Aorta (tissue), 5 donors: Measurements from ENCODE around the gene HNRNPLL. TPM values are rescaled to one million over a fixed set of nuclear protein-coding genes. Genes with fewer than 3 reads are reported as not detected.

Experiments used
- ATAC-seq: fragments of 200-7000 bp; cut with Tn5 transposase; one replicate; pipeline ENCODE4 v1.9.1; 2022; ENCODE audit warnings: moderate library complexity; ENCODE audit not compliant: low FRiP score
- DNase-seq, 2 donors: peaks; one replicate each; pipeline ENCODE4 v3.0.0-alpha.2; 2020
- H3K27ac ChIP-seq, 2 donors: one replicate each; pipeline ENCODE4 v1.5.1; 2013; ENCODE audit warnings: low read length in 2 of 2, mild to moderate bottlenecking in 2 of 2, moderate library complexity in 2 of 2, control low read depth in 1 of 2, inconsistent platforms in 1 of 2, low read depth in 1 of 2
- H3K27me3 ChIP-seq, 2 donors: one replicate each; pipeline ENCODE4 v1.6.1; 2013; ENCODE audit warnings: control low read depth in 1 of 2, low read length in 1 of 2, mild to moderate bottlenecking in 1 of 2, moderate library complexity in 1 of 2; ENCODE audit not compliant: insufficient read depth in 2 of 2, control insufficient read depth in 1 of 2
- H3K36me3 ChIP-seq, 2 donors: one replicate each; pipeline ENCODE4 v1.6.1; 2013; ENCODE audit warnings: control low read depth in 1 of 2, low read length in 1 of 2, mild to moderate bottlenecking in 1 of 2; ENCODE audit not compliant: insufficient read depth in 2 of 2, control insufficient read depth in 1 of 2
- H3K4me1 ChIP-seq, 2 donors: one replicate each; pipeline ENCODE4 v1.6.1; 2013; ENCODE audit warnings: low read length in 2 of 2, control low read depth in 1 of 2, mild to moderate bottlenecking in 1 of 2, moderate library complexity in 1 of 2; ENCODE audit not compliant: insufficient read depth in 2 of 2, control insufficient read depth in 1 of 2
- H3K4me3 ChIP-seq, 2 donors: one replicate each; pipeline ENCODE4 v1.5.1; 2013; ENCODE audit warnings: low read length in 2 of 2, control low read depth in 1 of 2, mild to moderate bottlenecking in 1 of 2
- H3K9me3 ChIP-seq: one replicate; pipeline ENCODE4 v1.6.1; 2013; ENCODE audit warnings: mild to moderate bottlenecking, low read length; ENCODE audit not compliant: control insufficient read depth
- WGBS, 2 donors: extraction: QIAGEN DNeasy Blood & Tissue Kit; methylation state at CpG; one replicate each; pipeline ENCODE4 v1.1.7; 2013; 5-methylcytosine and 5-hydroxymethylcytosine counted together
- intact Hi-C, 2 donors: fragments of 100-400 bp; cut with DNase I; formaldehyde crosslinking; loops; one replicate each; pipeline versions ENCODE4 v1.14.2 to v1.15.0; 2022
- polyA plus RNA-seq, 2 donors: library from polyadenylated mRNA; stranded (reverse); fragments of 200-250 nt; gene quantifications; one replicate each; pipeline ENCODE4 v1.2.3, GENCODE V29; 2013
- total RNA-seq, 2 donors: library from RNA; stranded (reverse); fragmentation: NEBNext Ultra II Directional; extraction: Animal tissue kit (Norgen Biotek cat#: 25700); gene quantifications; one replicate each; pipeline ENCODE4 v1.2.1, GENCODE V29; 2021
- donor health status: healthy with polysubstance abuse.
- donor health status: Bipolar disorder and iron deficiency.
- donor health status: DM: no; HTN: no; CAD: no.
- donor health status: DM: no; HTN: no; CAD: no.
- donor health status: DM: yes; HTN: yes; CAD: no.

Gene HNRNPLL
- total and polyA plus RNA-seq, 4 donors = 15.9 to 65.2 (median 40.2) TPM

GRCh38 chr2:38580115-38580636 lies 22.6 kb downstream of the HNRNPLL start:
- ATAC-seq (no peak), DNase-seq (no peak)
- 71 to 77% methylated on average over 2 of the region's 2 CpGs for WGBS, 2 donors
- H3K4me1 ChIP-seq = peaks cover 0 to 2% of the 10 kb centered on the region in 2 donors
- peaks cover 3% of the 10 kb centered on the region in 2 donors for H3K36me3 ChIP-seq
- no peak overlapping the region for H3K4me3 ChIP-seq
- intact Hi-C loops = loop anchor here (5.0 to 10.0 kb wide), 3 partner anchors 142 to 265 kb away; no protein-coding TSS in a partner anchor
- no peaks in the 10 kb centered on the region for H3K27me3 ChIP-seq
- H3K9me3 ChIP-seq = no peaks in the 10 kb centered on the region
- no peak overlapping the region for H3K27ac ChIP-seq

- DNase-seq = no peak
- no peak overlapping the region for H3K4me3 ChIP-seq
- WGBS, 2 donors = 78 to 84% methylated on average over 5 of the region's 5 CpGs
- no peak for ATAC-seq
- no peaks in the 10 kb centered on the region for H3K4me1 ChIP-seq
- H3K27me3 ChIP-seq = no peaks in the 10 kb centered on the region
- intact Hi-C loops = loop anchor here in 1 of 2 donors (10.0 kb wide), 1 partner anchor 264 kb away; no protein-coding TSS in a partner anchor
- no peak overlapping the region for H3K27ac ChIP-seq
- no peaks in the 10 kb centered on the region for H3K9me3 ChIP-seq
- peaks cover 3% of the 10 kb centered on the region in 2 donors for H3K36me3 ChIP-seq
Observed at GRCh38 chr2:38578832-38579231, 23.9 kb downstream of the HNRNPLL start.

DNA sequence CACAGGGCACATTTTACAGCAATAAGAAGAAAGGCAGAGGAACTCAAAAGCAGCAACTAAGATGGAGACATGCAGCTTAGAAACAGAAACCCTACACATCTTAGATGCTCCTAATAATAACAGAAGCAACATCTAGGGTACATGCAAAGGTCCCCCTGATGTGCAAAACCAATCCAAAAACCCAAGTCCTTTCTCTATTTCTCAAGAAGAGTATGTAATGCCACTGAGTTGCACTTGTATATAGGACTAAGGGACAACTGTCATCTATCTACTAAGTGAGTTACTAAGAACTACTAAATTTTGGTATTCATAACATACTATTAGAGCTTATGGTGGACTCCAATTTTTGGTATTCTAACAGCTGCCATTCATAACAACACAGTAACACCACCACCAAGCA lies 28.4 kb downstream of the HNRNPLL start:
- no peak overlapping the region for H3K4me3 ChIP-seq
- no peak for DNase-seq
- H3K27ac ChIP-seq = no peak overlapping the region
- H3K4me1 ChIP-seq = no peaks in the 10 kb centered on the region
- H3K27me3 ChIP-seq = no peaks in the 10 kb centered on the region
- no peaks in the 10 kb centered on the region for H3K36me3 ChIP-seq
- intact Hi-C loops = loop anchor here in 1 of 2 donors (10.0 kb wide), 1 partner anchor 259 kb away; no protein-coding TSS in a partner anchor
- no peak for ATAC-seq
- no peaks in the 10 kb centered on the region for H3K9me3 ChIP-seq

DNA sequence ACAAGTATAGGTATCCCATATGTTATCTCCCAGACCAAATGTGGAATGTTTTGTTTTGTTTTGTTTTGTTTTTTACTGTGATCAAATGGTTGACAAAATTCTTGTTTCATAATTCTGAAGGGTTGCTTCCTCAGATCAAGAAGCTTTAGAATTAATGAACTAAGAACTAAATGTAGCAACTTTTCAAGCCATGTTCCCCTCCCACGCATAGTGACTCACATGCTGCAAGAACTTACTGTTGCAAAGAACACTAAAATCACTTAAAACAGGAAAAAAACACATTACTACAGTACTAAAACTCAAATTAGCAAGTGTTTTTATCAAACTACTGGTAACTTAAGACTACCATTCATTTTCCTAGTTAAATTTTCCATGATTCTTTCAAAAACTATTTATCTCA lies 30.6 kb downstream of the HNRNPLL start:
- DNase-seq = no peak
- ATAC-seq = no peak
- peaks cover 0 to 2% of the 10 kb centered on the region in 2 donors for H3K36me3 ChIP-seq
- intact Hi-C loops = loop anchor here in 1 of 2 donors (10.0 kb wide), 1 partner anchor 257 kb away; no protein-coding TSS in a partner anchor
- no peaks in the 10 kb centered on the region for H3K4me1 ChIP-seq
- no peaks in the 10 kb centered on the region for H3K9me3 ChIP-seq
- no peak overlapping the region for H3K27ac ChIP-seq
- no peak overlapping the region for H3K4me3 ChIP-seq
- no peaks in the 10 kb centered on the region for H3K27me3 ChIP-seq
- WGBS, 2 donors = 19 to 24% methylated on average over 1 of the region's 1 CpG

DNA sequence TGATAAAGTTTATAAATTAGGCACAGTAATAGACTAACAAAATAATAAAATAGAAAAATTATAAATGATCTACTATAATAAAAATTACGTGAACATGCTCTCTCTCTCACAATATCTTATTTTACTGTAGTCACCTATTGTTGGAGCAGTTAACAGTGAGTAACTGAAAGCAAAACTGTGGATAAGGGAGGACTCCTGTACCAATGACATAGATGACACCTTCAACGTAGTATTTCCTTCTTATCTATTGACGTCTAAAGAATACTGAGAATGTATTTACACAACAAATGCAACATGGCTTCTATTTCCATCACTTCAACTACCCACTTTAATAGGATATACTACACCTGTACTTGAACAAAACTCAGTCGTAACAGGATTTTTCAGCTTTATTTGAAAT lies 31.5 kb downstream of the HNRNPLL start:
- Histone ChIP-seq H3K27me3 (no peaks in the 10 kb centered on the region), H3K9me3 (no peaks in the 10 kb centered on the region), H3K36me3 (peaks cover 0 to 2% of the 10 kb centered on the region in 2 donors), H3K4me3 (no peak overlapping the region), H3K4me1 (no peaks in the 10 kb centered on the region), H3K27ac (no peak overlapping the region)
- whole genome bisulfite sequencing, 2 donors = 74 to 80% methylated on average over 4 of the region's 4 CpGs
- DNase-seq (no peak), ATAC-seq (no peak)
- intact Hi-C loops = loop anchor here in 1 of 2 donors (10.0 kb wide), 1 partner anchor 256 kb away; no protein-coding TSS in a partner anchor

DNA sequence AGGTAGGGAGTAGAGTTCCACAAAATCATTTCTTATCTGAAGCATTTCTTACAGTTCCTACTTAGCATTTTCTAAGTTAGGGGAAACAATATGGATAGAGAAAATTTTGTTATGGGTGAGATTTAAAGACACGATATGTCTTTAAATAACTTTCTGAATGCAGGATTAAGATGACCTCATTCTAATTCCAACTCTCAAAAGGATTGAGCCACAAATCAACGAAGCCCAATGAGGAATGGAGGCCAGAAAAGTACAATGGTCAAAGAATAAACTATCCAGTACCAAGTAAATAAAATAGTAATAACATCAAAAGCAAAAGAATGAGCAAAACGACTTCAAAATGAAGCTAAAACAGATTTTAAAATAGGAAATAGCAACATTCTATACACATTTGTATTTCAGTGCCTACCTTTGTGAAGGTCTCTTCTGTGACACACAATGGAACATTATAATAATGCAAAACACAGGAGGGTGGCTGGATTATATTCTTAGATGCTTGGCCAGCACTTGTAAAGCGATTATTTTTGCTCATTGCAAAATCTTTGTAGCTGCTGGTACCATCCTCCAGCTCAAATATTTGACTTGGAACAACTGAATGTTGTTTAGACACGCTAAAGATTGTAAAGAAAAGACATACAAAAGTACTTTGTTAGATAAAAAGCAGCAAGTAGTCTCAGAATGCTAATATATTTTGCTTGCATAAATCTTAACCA lies 33.8 kb downstream of the HNRNPLL start:
- Histone ChIP-seq H3K4me3 (no peak overlapping the region), H3K4me1 (no peaks in the 10 kb centered on the region), H3K27me3 (no peaks in the 10 kb centered on the region), H3K36me3 (peaks cover 0 to 4% of the 10 kb centered on the region in 2 donors), H3K27ac (no peak overlapping the region), H3K9me3 (no peaks in the 10 kb centered on the region)
- no peak for ATAC-seq
- no peak for DNase-seq
- intact Hi-C loops = no loop called here
- 20% methylated on average over 5 of the region's 5 CpGs for WGBS, 2 donors

GRCh38 chr2:38565333-38565732 lies 37.4 kb downstream of the HNRNPLL start:
- no peaks in the 10 kb centered on the region for H3K9me3 ChIP-seq
- 84 to 94% methylated on average over 2 of the region's 2 CpGs for WGBS, 2 donors
- peaks cover 0 to 4% of the 10 kb centered on the region in 2 donors for H3K36me3 ChIP-seq
- DNase-seq = no peak
- H3K4me3 ChIP-seq = no peak overlapping the region
- intact Hi-C loops = no loop called here
- H3K27me3 ChIP-seq = no peaks in the 10 kb centered on the region
- H3K4me1 ChIP-seq = no peaks in the 10 kb centered on the region
- ATAC-seq = no peak
- H3K27ac ChIP-seq = no peak overlapping the region

DNA sequence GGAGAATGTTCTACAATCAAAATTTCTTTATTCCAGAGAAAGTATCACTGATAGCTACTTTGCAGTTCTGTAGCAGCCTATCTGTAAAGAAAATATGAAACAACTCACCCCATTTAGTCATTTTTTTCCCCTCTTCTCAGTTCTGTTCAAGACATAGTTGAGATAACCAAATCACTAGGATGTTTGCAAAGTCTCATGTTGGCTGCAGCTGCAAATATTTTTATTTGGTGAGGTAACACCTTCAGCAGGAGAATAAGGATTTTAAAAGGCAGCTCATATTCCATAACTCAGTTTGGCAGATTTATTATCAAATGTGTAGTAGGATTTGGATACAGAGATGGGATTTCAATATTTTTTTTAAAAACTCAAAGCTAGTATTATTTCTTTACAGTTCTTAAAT lies 41.0 kb downstream of the HNRNPLL start:
- H3K9me3 ChIP-seq = no peaks in the 10 kb centered on the region
- H3K4me3 ChIP-seq = no peak overlapping the region
- no peak for ATAC-seq
- peaks cover 0 to 3% of the 10 kb centered on the region in 2 donors for H3K36me3 ChIP-seq
- intact Hi-C loops = no loop called here
- H3K27me3 ChIP-seq = no peaks in the 10 kb centered on the region
- no peak for DNase-seq
- no peaks in the 10 kb centered on the region for H3K4me1 ChIP-seq
- no peak overlapping the region for H3K27ac ChIP-seq

DNA sequence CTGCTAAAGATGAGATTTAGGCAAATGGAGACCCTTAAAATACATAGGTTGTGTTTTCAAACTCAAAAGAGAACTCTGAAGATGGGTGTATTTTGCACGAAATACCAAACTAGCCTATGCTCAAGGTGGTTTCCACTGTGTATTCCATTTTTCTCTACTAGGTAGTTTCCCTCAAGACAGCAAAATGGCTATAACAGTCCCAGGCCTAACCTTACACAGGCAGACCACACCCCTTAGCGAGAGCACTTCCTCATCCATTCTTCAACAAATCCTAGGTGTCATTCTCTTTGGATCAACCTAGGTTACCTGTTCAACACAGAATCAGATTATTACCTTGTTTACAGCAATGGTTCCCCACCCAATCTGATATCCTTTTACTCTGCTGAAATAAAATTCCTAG lies 42.6 kb downstream of the HNRNPLL start:
- Histone ChIP-seq H3K4me1 (no peaks in the 10 kb centered on the region), H3K36me3 (peaks cover 0 to 1% of the 10 kb centered on the region in 2 donors), H3K4me3 (no peak overlapping the region), H3K27ac (no peak overlapping the region), H3K27me3 (no peaks in the 10 kb centered on the region), H3K9me3 (no peaks in the 10 kb centered on the region)
- ATAC-seq (no peak), DNase-seq (no peak)
- WGBS, 2 donors = 98% methylated on average over 2 of the region's 2 CpGs
- intact Hi-C loops = no loop called here
